ENCODE measurements around the gene PARD3. TPM values are rescaled to one million over a fixed set of nuclear protein-coding genes. Genes with fewer than 3 reads are reported as not detected.

PARD3 gene
- total RNA-seq, 1 experiment from 2014 or later = 57.4 TPM

DNA sequence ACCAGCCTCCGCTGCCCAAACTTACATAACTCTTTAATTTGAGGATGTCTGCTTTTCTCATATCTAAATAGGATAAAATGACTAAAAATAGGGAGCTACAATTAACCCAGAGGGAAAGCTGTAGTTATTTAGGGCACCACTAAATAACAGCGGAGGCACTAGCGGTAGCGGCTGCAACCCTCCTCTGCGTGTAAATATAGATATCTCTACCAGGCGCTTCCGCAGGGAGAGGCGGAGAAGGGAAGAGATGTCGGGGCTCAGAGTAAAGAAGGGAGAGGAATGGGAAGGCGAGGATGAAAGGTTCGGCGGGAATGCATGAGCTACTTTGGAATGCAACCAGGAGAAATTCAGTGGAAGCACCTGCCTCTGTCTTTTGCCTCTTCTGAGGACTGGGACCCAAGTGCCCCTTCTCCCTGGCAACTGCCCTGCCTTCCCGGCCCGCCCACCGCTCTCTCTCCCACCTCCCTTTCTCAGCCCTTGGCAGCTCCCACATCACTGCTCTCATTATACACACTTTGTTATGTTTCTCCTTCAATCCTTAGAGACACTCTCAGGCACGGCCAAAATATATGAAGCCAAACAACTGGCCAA lies 698.3 kb downstream of the PARD3 start:
- Histone ChIP-seq H3K4me2 (no peak overlapping the region), H3F3A (ENCODE audit: insufficient read depth, low read depth) (no peaks in the 10 kb centered on the region), H3K4me3 (no peak overlapping the region), H3K9me2 (ENCODE audit: insufficient read depth) (no peaks in the 10 kb centered on the region), H3K36me3 (ENCODE audit: low read depth) (no peaks in the 10 kb centered on the region), H3K9me3 (ENCODE audit: insufficient read depth, low read depth) (no peaks in the 10 kb centered on the region), H2AFZ (no peak overlapping the region), H3K4me1 (replicated peaks; ENCODE audit: insufficient read depth) (no peaks in the 10 kb centered on the region), H3K27ac (no peak overlapping the region), H3K79me2 (ENCODE audit: low read depth) (no peaks in the 10 kb centered on the region), H3K27me3 (ENCODE audit: insufficient read depth, low read depth) (no peaks in the 10 kb centered on the region), H4K20me1 (ENCODE audit: insufficient read depth) (no peaks in the 10 kb centered on the region)
- ChIA-PET POLR2A (ENCODE audit: unreplicated experiment) (no interaction called here), CTCF (no interaction called here)
- TF ChIP-seq, protein P1, sequence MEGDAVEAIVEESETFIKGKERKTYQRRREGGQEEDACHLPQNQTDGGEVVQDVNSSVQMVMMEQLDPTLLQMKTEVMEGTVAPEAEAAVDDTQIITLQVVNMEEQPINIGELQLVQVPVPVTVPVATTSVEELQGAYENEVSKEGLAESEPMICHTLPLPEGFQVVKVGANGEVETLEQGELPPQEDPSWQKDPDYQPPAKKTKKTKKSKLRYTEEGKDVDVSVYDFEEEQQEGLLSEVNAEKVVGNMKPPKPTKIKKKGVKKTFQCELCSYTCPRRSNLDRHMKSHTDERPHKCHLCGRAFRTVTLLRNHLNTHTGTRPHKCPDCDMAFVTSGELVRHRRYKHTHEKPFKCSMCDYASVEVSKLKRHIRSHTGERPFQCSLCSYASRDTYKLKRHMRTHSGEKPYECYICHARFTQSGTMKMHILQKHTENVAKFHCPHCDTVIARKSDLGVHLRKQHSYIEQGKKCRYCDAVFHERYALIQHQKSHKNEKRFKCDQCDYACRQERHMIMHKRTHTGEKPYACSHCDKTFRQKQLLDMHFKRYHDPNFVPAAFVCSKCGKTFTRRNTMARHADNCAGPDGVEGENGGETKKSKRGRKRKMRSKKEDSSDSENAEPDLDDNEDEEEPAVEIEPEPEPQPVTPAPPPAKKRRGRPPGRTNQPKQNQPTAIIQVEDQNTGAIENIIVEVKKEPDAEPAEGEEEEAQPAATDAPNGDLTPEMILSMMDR (conservative IDR thresholded peaks at IDR 0.05) = no peak
- no peak for TF ChIP-seq EZH2 (IDR thresholded peaks at IDR 0.05; ENCODE audit: low read depth)
- intact Hi-C loops (cut with micrococcal nuclease; ENCODE audit: unreplicated experiment) = no loop called here
- DNase-seq = no peak
- BruUV-seq (replicated peaks) = no TSS peak

DNA sequence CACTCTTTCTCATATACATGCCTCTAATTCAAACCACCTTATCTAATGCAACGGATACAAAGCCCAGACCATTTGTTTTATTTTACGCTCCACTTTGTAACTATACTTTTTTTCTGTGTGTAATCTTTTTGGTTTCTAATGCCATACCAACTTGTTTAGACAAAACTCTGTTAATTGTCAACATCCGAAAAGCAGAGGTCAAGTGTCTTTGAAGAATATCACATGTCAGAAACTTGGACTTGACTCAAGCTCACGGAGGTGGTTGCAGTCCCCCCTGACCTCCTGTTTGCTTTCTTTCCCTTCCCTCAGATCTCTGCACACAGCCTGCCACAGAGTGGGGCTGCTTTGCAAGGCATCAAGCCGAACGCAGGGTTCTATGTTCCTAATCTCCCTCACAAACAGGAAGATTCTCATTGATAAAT lies 698.9 kb downstream of the PARD3 start:
- Histone ChIP-seq H3K9me2 (ENCODE audit: insufficient read depth) (no peaks in the 10 kb centered on the region), H3K36me3 (ENCODE audit: low read depth) (no peaks in the 10 kb centered on the region), H3K4me1 (replicated peaks; ENCODE audit: insufficient read depth) (no peaks in the 10 kb centered on the region), H4K20me1 (ENCODE audit: insufficient read depth) (no peaks in the 10 kb centered on the region), H3F3A (ENCODE audit: insufficient read depth, low read depth) (no peaks in the 10 kb centered on the region), H3K9me3 (ENCODE audit: insufficient read depth, low read depth) (no peaks in the 10 kb centered on the region), H3K27me3 (ENCODE audit: insufficient read depth, low read depth) (no peaks in the 10 kb centered on the region), H3K4me3 (no peak overlapping the region), H2AFZ (no peak overlapping the region), H3K27ac (no peak overlapping the region), H3K4me2 (no peak overlapping the region), H3K79me2 (ENCODE audit: low read depth) (no peaks in the 10 kb centered on the region)
- DNase-seq = no peak
- no TSS peak for BruUV-seq (replicated peaks)
- ChIA-PET CTCF (no interaction called here), POLR2A (ENCODE audit: unreplicated experiment) (no interaction called here)
- no peak for TF ChIP-seq EZH2 (IDR thresholded peaks at IDR 0.05; ENCODE audit: low read depth)
- TF ChIP-seq, protein P1 (conservative IDR thresholded peaks at IDR 0.05) = no peak
- intact Hi-C loops (cut with micrococcal nuclease; ENCODE audit: unreplicated experiment) = no loop called here

DNA sequence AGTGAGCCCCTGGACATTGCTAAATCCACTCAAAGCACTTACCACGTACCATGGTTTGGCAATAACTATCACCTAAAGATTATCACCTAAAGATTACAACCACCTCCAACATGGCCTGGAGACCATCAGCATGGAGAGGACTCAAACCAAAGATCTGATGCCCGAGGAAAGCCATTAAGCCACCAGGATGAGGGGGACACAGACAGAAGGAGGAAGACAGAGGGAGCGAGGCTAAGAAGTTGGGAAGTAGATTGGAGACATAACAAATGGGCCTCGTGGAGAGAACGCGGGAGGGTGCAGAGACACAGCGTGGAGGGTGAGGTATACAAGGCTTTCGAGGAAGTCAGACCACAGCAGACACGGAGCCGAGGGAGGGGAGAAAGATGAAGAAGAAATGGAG lies 700.2 kb downstream of the PARD3 start:
- intact Hi-C loops (cut with micrococcal nuclease; ENCODE audit: unreplicated experiment) = no loop called here
- ChIA-PET POLR2A (ENCODE audit: unreplicated experiment) (no interaction called here), CTCF (no interaction called here)
- H2AFZ ChIP-seq = no peak overlapping the region
- no peaks in the 10 kb centered on the region for H3K36me3 ChIP-seq (ENCODE audit: low read depth)
- H3K79me2 ChIP-seq (ENCODE audit: low read depth) = no peaks in the 10 kb centered on the region
- H3K4me2 ChIP-seq = no peak overlapping the region
- H4K20me1 ChIP-seq (ENCODE audit: insufficient read depth) = no peaks in the 10 kb centered on the region
- DNase-seq = no peak
- TF ChIP-seq EZH2 (IDR thresholded peaks at IDR 0.05; ENCODE audit: low read depth) = no peak
- TF ChIP-seq, protein P1 (conservative IDR thresholded peaks at IDR 0.05) = no peak
- BruUV-seq (replicated peaks) = no TSS peak
- no peaks in the 10 kb centered on the region for H3K27me3 ChIP-seq (ENCODE audit: insufficient read depth, low read depth)
- H3K27ac ChIP-seq = no peak overlapping the region
- H3K9me2 ChIP-seq (ENCODE audit: insufficient read depth) = no peaks in the 10 kb centered on the region
- H3F3A ChIP-seq (ENCODE audit: insufficient read depth, low read depth) = no peaks in the 10 kb centered on the region
- H3K4me1 ChIP-seq (replicated peaks; ENCODE audit: insufficient read depth) = no peaks in the 10 kb centered on the region
- H3K4me3 ChIP-seq = no peak overlapping the region
- H3K9me3 ChIP-seq (ENCODE audit: insufficient read depth, low read depth) = no peaks in the 10 kb centered on the region
